NCI-H2081 treated with DMSO at 0.1 percent for 48 hours (cell line): ENCODE measurements around the gene NYNRIN.
"Not testable (repeated sequence)": the region's sequence is repeated elsewhere in the genome, so short reads cannot be mapped to it uniquely, and the experiment has no call there.

ENCODE experiments used
- DNase-seq: peaks from one replicate; lab custom pipeline; 2025; lab: John Stamatoyannopoulos, UW

NYNRIN gene

DNA sequence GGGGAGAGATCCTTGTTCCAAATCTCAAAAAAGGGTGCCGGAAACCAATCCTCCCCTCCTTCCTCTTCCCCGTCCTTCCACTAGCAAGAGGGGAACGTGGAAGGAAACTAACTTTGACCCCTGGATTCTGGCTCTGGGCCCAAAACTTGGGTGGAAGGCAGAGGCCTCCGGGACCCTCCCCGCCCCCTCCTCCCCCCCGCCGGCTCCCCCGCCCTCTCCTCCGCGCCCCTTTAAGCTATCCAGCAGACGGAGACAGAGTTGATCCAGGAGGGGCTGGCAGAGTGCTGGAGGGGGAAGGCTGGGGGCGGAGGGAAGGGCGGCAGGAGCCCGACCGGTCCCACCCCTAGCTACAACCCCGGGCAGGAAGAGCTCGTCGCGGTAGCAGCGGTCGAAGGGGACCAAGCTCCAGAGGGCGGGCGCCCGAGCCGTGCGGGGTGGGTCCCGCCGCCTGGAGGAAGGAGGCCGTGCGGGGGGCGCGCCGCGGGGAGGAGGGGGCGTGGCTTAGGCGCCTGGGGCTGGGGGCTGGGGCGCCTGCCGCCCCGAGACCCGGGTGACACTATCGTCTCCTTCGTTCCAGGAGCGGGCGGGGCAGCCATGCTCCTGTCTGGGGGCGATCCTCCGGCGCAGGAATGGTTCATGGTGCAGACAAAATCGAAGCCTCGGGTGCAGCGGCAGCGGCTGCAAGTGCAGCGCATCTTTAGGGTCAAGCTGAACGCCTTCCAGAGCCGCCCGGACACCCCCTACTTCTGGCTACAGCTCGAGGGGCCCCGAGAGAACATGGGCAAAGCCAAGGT lies at the start of gene NYNRIN:
Gene NYNRIN (plus strand): TSS at position 351 of the 794 bp plus-strand sequence. CDS start 244 bp downstream, at position 595.
- no peak for DNase-seq

DNA sequence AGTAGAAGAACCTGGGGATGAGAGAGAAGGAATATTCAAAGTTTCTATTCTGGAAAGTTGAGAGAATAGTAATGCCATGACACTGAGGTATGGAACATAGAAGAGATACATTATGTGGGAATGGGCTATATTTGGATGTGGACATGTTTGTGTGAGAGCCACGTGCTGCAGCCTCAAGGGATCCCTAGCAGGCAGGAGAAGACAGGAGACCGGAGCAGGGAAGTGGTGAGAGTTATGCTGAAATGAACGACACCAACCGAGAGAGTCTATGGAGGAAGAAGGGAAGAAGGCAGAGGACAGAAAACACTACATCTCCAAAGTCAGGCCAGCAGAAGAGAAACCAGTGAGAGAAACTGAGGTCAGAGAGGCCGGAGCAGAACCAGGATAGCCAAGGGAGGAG lies 49.1 kb upstream of the NYNRIN start:
- DNase-seq = no peak

DNA sequence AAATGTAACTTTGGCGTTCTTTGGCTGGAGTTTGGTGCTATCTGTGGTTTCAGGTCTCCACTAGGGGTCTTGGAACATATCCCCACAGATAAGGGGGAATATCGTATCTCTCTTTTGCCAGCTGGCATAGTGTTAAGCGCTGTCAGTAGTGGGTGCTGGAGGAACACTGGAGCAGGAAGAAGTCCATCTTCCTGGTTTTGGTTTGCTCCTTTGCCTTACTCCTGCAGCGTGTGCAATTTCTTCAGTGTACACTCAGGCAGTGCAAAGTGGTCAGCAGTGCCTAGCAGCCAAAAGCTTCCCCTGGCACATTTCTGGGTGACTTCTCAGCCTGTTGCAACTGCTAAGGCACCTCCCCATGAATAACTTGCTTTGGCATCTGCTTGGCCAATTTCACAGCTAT lies 47.3 kb upstream of the NYNRIN start:
- no peak for DNase-seq

DNA sequence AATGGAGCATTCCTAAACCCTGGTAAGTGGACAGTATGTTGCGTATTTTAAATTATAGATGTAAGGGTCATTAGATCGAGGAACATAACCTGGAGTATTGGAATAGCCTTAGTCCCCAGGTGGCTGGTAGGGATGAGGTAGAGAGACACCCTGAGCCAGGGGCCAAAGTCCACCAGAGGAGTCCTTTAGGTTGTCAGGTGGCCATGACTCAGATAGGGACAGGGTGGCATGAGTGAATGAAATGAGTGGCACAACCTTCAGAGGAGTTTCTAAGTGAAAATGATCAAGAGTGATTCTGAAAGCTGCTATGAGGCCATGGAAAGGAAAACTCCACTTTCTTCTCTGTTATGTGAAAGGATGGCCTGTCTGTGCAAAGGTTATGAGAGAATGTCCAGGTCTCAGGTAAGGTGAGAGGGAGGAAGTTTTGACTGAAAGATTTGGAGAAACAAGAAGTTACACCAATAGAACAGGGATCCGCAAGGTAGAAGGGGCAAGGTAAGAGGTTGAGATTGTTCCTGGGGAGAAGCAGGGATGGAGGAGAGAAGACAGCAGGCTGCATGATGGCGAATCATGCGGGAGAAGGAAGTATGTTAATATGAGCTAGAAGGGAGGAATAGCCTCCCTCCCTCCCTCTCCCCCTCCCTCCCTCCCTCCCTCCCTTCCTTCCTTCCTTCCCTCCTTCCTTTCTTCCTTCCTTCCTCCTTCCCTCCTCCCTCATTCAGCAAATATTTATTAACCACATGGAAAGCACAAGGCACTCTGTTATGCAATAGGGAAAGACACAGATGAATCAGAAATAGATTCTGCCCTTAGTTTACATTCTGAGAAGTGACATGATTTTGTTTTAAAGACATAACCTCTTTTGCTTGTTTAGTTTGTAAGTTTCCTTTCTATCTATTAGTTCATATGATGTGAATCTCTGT lies 45.0 kb upstream of the NYNRIN start:
- DNase-seq = no peak

DNA sequence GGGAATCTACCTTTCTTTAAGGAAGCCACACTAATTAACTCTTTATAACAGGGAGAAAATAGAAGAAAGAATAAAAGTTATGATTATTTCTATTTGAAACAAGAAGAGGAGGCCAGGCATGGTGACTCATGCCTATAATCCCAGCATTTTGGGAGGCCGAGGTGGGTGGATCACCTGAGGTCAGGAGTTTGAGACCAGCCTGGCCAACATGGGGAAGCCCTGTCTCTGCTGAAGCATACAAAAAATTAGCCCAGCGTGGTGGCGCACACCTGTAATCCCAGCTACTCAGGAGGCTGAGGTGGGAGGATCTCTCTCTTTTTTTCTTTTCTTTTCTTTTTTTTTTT lies 44.3 kb upstream of the NYNRIN start:
- not testable (repeated sequence) for DNase-seq

DNA sequence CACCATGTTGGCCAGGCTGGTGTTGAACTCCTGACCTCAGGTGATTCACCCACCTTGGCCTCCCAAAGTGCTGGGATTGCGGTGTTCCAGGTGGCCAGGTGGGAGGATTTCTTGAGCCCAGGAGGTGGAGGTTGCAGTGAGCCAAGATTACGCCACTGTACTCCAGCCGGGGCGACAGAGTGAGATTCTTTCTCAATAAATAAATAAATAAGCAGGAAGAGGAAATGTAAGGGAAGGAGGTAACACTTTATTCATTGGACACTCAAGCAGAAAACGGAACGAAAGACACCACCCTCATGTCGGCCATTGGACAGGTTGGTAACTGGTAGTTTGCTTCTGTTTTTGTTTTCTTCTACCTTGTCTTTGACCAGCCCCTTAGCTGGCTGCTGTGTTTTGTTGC lies 43.8 kb upstream of the NYNRIN start:
- DNase-seq = no peak

DNA sequence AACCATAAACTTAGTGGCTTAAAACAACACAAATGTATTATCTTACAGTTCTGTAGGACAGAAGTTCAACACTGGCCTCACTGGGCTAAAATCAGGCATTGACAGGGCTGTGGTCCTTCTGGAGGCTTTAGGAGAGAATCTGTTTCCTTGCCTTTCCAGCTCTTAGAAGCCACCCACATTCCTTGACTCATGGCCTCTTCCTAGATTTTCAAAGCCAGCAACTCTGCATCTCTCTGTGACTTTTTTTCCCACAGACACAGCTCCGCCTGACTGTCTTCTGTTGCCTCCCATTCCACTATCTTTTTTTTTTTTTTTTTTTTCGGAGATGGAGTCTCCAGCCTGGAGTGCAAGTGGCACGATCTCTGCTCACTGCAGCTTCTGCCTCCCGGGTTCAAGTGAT lies 42.6 kb upstream of the NYNRIN start:
- DNase-seq = no peak

DNA sequence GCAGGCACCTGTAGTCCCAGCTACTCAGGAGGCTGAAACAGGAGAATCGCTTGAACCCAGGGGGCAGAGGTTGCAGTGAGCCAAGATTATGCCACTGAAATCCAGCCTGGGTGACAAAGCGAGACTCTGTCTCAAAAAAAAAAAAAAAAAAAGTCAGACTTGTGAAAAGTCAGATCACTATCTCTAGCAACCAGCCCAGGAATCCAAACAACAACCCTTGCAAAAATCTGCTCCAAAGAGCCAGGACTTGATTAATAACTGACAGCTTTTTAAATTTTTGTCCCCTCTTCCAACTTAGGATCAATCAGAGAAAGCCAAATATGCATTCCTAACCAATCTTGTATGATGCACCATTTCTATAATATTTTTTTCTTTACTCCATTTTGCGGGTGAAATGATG lies 38.5 kb upstream of the NYNRIN start:
- DNase-seq = no peak

DNA sequence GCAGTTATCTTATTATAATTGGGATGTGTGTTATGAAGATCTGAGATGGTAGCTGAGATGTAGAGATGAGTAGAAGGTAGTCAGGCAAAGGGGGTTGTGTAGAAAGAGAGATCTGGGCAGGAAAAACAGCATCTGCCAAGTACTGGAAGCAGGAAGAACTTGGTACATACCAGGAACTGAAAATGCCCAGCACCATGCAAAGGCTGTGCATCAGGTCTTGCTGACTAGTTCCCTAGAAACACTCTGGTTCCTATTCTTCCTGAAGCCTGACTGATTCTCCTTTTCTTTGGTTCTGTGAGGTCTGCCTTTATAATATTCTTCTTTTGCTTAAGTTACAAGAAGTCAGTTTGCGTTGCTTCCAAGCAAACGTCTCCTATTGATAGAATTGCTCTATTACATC lies 37.5 kb upstream of the NYNRIN start:
- no peak for DNase-seq

DNA sequence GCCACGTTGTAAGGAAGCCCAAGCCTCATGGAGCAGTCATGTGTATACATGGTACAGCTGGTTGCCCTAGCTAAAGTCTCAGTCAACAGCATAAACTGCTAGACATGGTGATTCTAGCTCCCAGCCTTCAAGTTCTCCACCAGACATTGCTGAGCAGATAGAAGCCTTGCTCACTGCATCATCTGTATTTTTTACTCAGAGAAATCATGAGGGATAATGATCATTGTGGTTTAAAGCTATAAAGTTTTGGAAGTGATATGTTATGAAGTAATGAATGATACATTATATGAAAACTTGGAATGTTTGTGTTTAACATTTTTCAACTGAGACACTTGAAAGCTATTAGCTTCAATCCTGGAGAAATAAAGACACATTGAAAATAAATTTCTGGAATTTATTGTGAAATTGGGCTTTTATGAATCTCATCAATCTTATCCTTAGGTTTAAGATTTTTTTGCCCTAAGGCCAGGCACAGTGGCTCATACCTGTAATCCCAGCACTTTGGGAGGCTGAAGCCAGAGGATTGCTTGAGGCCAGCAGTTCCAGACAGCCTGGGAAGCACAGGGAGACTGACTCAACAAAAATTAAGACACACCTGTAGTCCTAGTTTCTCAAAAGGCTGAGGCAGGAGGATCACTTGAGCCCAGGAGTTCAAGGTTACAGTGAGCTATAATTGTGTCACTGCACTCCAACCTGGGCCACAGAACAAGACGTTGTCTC lies 36.4 kb upstream of the NYNRIN start:
- no peak for DNase-seq

DNA sequence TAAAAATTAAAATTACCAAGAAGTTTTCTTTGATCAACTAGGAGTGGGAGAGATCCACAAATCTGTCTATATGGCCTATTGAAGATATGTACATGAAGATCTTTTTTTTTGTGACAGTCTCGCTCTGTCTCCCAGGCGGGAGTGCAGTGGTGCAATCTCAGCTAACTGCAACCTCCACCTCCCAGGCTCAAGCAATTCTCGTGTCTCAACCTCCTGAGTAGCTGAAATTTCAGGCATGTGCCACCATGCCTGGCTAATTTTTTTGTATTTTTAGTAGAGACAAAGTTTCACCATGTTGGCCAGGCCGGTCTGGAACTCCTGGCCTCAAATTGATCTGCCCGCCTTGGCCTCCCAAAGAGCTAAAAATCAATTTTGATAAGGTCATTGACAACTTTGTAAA lies 35.4 kb upstream of the NYNRIN start:
- no peak for DNase-seq

DNA sequence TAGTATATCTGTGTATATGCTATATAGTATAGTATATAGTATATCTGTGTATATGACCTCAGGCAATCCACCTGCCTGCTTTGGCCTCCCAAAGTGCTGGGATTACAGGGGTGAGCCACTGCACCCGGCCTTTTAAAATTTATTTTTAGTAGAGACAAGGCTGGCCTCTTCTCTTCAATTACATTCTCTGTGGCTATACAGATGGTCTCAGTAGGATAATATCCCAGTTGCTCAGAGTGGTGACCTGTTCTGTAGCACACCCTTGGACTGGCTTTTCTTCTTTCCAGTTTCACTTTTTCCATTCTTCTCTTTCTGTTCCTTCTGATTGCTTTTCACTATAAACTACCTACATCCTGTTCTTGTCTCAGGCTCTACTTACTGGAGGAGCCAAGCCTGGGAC lies 34.0 kb upstream of the NYNRIN start:
- no peak for DNase-seq

DNA sequence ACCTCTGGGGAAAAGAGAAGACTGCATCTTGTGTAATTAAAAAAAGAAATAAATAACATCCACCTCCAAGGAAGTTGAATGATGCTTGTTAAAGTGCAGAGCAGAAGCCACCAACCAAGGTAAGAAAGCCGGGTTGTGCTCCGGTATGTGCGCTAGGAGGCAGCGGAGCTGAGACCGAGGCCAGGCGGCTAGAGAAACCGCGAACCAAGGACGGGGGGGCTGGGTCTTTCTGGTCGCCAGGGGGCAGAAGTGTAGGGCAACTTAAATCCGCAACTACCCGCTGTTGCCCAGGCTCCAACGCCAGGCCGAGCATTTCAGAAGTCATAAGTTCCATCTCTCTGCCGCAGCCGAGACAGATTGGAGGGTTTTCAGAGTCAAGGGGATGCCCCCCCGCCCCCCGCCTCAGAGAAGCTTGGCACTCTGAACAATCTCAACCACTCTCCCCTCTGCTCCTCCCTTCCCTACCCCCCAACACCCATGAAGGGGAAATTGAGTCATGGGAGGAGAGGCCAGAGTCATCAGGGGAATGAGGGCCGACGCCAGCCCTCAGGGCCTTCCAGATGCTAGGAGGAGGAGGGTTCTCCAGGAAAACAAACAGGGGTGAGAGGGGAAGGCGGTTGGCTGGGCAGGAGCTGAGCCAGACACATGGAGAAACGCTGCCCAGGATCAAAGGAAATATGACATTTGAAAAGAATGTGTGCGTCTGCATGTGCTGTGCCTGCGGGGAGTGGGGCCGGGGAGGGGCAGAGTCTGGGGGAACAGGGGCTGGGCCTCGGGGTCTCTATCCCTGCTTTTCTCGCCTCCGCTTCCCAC lies 33.0 kb upstream of the NYNRIN start:
- no peak for DNase-seq

DNA sequence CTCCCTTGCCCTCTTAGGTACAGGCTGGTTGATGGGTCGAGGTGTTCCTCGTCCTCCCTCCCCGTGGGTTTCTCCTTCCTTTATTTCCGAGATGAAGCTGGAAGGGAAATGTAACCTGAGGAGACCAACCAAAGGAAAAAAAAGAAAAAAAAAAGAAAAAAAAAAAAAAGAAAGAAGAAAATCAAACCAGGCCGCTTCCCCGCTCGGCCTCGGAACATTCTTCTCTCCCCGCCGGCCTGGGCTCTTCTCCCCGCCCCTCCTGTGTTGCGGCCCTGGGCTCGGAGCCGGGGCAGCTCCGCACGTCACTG lies 32.4 kb upstream of the NYNRIN start:
- DNase-seq = no peak

DNA sequence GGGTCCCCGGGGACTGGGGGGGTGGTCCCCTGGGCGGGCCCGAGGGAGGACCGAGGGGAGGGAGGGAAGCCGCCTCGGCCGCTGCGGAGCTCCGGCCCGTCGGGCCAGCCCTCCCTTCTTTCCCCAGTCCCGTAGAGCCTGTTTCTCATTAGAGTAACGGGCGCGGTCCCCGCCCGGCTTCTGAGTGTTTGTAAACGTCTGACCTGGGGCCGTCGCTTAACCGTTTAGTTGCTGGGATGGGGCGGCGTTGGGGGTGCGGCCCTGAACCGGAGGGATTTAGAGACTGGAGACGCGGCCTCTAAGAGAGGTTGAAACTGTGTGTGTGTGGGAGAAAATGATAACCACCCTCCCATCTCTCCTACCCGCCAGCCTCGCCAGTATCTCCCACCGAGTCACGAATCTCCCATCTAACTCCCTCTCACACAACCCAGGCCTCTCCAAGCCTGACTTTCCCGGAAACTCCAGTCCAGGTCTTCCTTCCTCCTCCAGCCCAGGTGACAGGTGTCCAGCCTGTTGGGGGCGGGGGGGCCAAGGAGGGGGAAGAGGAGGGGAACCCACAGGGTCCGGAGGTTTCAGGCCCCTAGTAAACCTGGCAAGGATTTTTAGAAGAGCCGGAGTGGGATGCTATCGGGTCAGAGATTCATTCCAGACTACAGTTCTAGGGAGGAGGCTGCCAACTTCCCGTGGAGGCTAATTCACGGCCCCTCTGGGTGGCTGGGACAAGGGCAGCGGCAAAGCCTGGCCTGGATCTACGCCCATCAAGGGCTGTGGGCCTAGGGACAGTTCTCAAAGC lies 31.9 kb upstream of the NYNRIN start:
- peak; percentile 91 for DNase-seq

DNA sequence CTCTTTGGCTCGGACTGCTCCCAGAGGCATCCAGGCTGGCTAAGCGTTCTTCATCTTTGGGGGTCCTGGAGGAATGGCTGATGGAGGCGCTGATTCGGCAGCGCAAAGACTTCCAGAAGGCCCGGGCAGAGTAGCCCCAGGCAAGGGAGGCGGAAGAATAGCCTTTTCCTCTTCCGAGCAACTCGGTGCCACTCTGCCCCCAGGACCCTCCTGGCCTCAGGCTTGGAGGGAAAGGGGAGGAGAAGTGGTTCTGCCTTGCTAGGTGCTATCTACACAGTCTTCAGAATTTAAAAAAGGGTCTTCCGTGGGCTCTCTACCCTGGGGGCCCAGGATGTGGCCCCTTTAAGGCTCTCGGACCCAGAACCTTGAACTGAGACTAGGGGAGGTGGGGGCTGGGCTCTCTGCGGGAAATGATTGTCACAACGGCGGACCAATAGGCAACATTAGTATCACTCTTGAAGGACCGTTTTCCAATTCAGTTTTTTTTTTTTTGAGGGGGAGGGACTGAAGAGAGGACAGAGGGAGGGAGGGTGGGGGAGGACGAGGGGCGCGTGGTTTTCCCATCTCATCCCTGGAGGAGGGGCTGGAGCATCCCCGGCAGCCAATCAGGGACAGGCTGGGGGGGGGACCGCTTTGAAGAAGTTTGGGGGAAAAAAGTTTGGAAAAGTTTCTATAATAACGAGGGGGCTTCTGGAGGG lies 31.1 kb upstream of the NYNRIN start, which contains the start of gene NFATC4:
Gene NFATC4 (plus strand): TSS at position 671 of the 698 bp plus-strand sequence. CDS start 157 bp downstream, outside the sequence.
- DNase-seq = peak; percentile 44

DNA sequence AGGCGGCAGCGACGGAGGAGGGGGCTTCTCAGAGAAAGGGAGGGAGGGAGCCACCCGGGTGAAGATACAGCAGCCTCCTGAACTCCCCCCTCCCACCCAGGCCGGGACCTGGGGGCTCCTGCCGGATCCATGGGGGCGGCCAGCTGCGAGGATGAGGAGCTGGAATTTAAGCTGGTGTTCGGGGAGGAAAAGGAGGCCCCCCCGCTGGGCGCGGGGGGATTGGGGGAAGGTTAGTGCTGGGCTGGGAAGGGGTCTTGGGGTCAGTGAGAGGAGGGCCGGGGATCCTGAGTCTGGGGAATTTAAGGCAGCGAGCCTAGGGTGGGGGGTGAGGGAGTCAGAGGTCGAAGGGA lies 30.6 kb upstream of the NYNRIN start:
- DNase-seq = no peak

DNA sequence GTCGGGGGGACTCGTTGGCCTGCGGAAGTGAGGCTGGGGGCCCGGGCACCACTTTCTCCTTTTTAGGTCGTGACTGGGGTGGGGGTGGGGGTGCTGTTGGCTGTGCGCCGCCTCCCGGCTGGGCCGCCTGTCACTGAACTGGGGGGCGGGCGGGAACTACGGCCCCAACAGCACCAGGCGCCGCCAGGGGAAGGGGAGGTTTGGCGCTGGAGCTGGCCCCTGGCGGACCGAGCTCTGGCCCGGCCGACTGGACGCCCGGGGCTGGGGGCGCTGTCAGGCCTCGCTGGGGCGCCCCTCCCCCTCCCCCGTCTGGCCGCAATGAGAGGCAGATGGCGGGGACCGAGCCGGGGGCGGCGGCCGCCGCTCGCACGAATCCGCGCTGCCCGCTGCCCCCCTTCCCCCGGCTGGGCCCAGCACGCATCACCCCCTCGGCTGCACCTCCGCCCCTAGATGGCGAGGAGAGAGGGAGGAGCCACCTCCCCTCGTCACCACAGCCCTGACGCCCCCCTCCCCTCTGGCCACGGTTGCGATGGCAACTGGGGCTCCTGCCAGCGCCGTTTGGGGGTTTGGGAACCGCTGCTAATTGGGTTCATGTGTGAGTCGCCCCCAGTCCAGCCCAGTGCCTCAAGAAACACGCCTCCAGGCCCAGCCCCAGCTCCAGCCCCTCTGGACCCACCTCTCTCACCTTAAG lies 30.1 kb upstream of the NYNRIN start:
- no peak for DNase-seq

DNA sequence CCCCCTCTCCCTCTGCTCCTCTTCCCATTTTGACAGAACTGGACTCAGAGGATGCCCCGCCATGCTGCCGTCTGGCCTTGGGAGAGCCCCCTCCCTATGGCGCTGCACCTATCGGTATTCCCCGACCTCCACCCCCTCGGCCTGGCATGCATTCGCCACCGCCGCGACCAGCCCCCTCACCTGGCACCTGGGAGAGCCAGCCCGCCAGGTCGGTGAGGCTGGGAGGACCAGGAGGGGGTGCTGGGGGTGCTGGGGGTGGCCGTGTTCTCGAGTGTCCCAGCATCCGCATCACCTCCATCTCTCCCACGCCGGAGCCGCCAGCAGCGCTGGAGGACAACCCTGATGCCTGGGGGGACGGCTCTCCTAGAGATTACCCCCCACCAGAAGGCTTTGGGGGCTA lies 29.3 kb upstream of the NYNRIN start:
- DNase-seq = no peak
